Ishikawa (cell line): Measurements from ENCODE around the gene MED13L.

Experiments used
- CEBPB ChIP-seq: IDR thresholded peaks from 2 replicates; pipeline ENCODE4 v1.6.1; 2012
- CREB1 ChIP-seq: IDR thresholded peaks from 2 replicates; pipeline ENCODE4 v1.6.1; 2012; ENCODE audit warnings: low read depth
- EGR1 ChIP-seq: IDR thresholded peaks from 2 replicates; pipeline ENCODE4 v1.6.1; 2012
- EP300 ChIP-seq: IDR thresholded peaks from 2 replicates; pipeline ENCODE4 v1.6.1; 2012; ENCODE audit warnings: borderline replicate concordance
- FOXM1 ChIP-seq: IDR thresholded peaks from 2 replicates; pipeline ENCODE4 v1.6.1; 2012; ENCODE audit warnings: low read depth, borderline replicate concordance
- NFIC ChIP-seq: IDR thresholded peaks from 2 replicates; pipeline ENCODE4 v1.6.1; 2012
- RAD21 ChIP-seq: IDR thresholded peaks from 2 replicates; pipeline ENCODE4 v1.6.1; 2012; ENCODE audit warnings: low read depth
- TAF1 ChIP-seq: IDR thresholded peaks from 2 replicates; pipeline ENCODE4 v1.6.1; 2012; ENCODE audit warnings: low read depth, mild to moderate bottlenecking
- TCF12 ChIP-seq: IDR thresholded peaks from 2 replicates; pipeline ENCODE4 v1.6.1; 2012; ENCODE audit warnings: low read depth
- TEAD4 ChIP-seq: IDR thresholded peaks from 2 replicates; pipeline ENCODE4 v1.6.1; 2012
- YY1 ChIP-seq: IDR thresholded peaks from 2 replicates; pipeline ENCODE4 v1.6.1; 2012; ENCODE audit warnings: low read depth
- ZBTB7A ChIP-seq: IDR thresholded peaks from 2 replicates; pipeline ENCODE4 v1.6.1; 2012; ENCODE audit warnings: low read depth
- TF ChIP-seq, protein P1 (sequence below): IDR thresholded peaks from 2 replicates; pipeline ENCODE4 v1.6.1; 2012; ENCODE audit warnings: low read depth, mild to moderate bottlenecking
- TF ChIP-seq, protein P2 (sequence below): IDR thresholded peaks from 2 replicates; pipeline ENCODE4 v1.6.1; 2012
- TF ChIP-seq, protein P3 (sequence below): IDR thresholded peaks from 2 replicates; pipeline ENCODE4 v1.6.1; 2012

The MED13L gene

DNA sequence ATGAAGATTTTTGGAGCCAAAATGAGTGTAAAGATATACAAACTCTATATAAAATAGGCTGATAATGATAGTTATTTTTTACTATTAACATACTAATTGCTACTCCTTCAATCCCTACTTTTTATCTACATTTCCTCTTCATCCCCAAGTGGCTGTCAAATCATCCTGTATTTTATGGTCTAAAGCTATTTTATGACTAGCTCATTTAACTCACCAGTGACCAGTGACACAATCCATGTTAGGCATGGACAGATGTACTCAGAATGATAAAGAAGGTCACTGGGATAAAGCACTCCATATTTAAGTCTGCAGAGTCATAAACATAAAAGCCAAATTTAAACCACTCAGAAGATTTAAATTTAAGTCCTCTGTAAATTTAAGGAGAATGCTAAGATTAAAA lies 183.0 kb downstream of the MED13L start:
- TF ChIP-seq CEBPB = no peak
- TF ChIP-seq TCF12 = no peak
- no peak for TF ChIP-seq YY1
- no peak for TF ChIP-seq TAF1
- TF ChIP-seq, protein P1, sequence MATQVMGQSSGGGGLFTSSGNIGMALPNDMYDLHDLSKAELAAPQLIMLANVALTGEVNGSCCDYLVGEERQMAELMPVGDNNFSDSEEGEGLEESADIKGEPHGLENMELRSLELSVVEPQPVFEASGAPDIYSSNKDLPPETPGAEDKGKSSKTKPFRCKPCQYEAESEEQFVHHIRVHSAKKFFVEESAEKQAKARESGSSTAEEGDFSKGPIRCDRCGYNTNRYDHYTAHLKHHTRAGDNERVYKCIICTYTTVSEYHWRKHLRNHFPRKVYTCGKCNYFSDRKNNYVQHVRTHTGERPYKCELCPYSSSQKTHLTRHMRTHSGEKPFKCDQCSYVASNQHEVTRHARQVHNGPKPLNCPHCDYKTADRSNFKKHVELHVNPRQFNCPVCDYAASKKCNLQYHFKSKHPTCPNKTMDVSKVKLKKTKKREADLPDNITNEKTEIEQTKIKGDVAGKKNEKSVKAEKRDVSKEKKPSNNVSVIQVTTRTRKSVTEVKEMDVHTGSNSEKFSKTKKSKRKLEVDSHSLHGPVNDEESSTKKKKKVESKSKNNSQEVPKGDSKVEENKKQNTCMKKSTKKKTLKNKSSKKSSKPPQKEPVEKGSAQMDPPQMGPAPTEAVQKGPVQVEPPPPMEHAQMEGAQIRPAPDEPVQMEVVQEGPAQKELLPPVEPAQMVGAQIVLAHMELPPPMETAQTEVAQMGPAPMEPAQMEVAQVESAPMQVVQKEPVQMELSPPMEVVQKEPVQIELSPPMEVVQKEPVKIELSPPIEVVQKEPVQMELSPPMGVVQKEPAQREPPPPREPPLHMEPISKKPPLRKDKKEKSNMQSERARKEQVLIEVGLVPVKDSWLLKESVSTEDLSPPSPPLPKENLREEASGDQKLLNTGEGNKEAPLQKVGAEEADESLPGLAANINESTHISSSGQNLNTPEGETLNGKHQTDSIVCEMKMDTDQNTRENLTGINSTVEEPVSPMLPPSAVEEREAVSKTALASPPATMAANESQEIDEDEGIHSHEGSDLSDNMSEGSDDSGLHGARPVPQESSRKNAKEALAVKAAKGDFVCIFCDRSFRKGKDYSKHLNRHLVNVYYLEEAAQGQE = no peak
- TF ChIP-seq, protein P2, sequence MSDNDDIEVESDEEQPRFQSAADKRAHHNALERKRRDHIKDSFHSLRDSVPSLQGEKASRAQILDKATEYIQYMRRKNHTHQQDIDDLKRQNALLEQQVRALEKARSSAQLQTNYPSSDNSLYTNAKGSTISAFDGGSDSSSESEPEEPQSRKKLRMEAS = no peak
- TF ChIP-seq TEAD4 = no peak
- no peak for TF ChIP-seq EGR1
- no peak for TF ChIP-seq CREB1
- TF ChIP-seq EP300 = no peak
- TF ChIP-seq FOXM1 = no peak
- no peak for TF ChIP-seq RAD21
- TF ChIP-seq NFIC = no peak
- no peak for TF ChIP-seq ZBTB7A

DNA sequence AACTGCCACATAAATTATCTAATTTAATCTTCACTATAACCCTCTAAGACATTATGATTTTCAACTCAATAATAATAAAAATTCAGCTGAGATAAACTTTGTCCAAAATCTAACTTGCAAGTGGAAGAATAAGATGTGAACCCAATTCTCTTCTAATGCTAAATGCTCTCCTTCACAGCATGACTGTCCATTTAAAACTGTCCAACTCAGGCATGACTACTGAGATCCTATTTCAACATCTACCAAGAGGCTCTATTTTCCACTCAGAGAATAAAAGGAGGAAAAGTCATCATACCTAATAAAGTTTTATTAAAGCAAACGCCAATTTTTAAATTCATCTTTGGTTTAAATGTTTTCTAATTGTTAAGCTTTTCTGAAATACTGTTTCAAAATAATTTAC lies 183.6 kb downstream of the MED13L start:
- TF ChIP-seq, protein P1 = no peak
- TF ChIP-seq CREB1 (no peak), EP300 (no peak), CEBPB (no peak)
- TF ChIP-seq, protein P3, sequence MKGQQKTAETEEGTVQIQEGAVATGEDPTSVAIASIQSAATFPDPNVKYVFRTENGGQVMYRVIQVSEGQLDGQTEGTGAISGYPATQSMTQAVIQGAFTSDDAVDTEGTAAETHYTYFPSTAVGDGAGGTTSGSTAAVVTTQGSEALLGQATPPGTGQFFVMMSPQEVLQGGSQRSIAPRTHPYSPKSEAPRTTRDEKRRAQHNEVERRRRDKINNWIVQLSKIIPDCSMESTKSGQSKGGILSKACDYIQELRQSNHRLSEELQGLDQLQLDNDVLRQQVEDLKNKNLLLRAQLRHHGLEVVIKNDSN = no peak
- TF ChIP-seq, protein P2 = no peak

DNA sequence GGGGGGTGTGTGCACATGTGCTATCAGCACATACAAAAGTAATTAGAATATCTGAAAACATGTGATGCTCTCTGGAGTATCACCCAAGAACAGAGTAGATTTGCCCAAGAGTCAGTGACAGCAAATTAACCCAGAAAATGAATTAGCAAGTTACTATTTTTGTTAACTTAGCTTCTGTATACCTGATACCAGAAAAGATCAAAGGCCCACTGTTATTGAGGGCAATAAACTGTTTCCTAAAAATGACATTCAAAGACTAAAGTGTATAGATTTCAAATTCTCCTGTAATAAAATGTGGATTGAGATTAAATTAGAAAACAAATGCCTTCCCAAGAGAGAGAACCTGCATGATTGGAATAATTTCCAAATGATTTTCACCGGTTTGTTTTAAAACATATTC lies 184.7 kb downstream of the MED13L start:
- no peak for TF ChIP-seq NFIC
- TF ChIP-seq, protein P3 = no peak
- TF ChIP-seq CREB1 = no peak
- TF ChIP-seq, protein P2 = no peak
- no peak for TF ChIP-seq TEAD4
- no peak for TF ChIP-seq ZBTB7A
- TF ChIP-seq TAF1 = no peak
- TF ChIP-seq RAD21 = no peak
- TF ChIP-seq CEBPB = no peak
- TF ChIP-seq, protein P1 = no peak
- TF ChIP-seq TCF12 = no peak
- TF ChIP-seq EGR1 = no peak
- no peak for TF ChIP-seq YY1
- TF ChIP-seq EP300 = no peak
- TF ChIP-seq FOXM1 = no peak

DNA sequence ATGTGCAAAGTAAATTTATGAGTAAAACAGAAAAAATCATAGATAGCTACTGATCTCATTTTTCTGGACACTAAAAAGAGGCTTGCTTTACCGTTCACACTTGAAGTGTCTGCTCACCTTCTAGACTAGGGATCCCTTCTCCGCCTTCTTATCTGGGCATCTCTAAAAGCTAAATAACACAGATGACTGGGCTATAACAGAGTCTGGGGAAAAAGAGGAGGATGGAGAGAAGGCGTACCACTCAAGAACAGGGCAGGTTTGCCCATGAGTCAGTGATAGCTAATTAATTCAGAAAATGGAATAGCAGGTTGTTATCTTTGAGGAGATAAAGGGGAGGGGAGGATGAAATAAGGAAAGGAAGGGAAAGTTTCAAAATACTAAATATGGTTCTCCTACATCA lies 185.3 kb downstream of the MED13L start:
- no peak for TF ChIP-seq TEAD4
- no peak for TF ChIP-seq YY1
- no peak for TF ChIP-seq FOXM1
- TF ChIP-seq, protein P3 = no peak
- no peak for TF ChIP-seq CEBPB
- no peak for TF ChIP-seq EGR1
